UCSD-AML1 (cell line): ENCODE measurements around the gene SORCS3.

Experiments
- DNase-seq: peaks from one replicate; lab custom pipeline; 2025; ENCODE audit not compliant: unreplicated experiment; lab: John Stamatoyannopoulos, UW

SORCS3 gene

DNA sequence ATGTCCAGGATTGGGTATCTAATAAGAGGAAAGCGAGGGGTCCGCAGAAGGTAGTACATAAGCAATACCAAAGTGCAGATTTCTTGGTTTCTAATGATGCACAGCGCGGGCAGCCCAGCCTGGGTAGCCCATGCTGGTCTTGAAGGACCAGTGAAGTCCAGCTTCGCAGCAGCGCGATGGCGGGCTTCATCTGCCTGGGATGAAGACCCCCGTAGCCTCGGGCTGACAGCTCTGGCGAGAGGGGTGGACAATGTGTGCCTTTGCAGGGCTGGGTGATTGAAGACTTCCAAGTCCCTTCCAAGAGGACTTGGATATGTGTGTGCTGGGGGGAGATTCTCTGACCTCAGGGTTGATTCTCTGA lies 2.2 kb downstream of the SORCS3 start:
- no peak for DNase-seq

DNA sequence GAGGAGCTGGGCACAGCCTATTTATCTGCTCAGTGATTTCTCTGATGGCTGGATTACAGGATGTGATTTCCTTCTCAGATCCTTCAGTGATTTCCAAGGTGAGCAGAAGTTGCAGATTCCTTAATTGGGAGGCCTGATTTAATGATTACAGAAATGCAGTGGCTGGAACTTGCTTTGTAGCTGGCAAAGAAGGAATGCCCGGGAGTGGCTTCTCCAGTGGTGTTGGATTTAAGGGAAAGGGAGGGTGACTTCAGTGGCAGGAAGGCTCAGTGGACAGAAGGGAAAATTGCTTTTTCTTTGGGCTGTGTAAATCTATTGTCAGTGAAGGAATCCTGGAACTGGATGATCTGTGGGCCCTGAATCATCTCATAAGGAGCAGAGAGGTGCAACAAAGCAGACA lies 5.1 kb downstream of the SORCS3 start:
- DNase-seq: no peak

DNA sequence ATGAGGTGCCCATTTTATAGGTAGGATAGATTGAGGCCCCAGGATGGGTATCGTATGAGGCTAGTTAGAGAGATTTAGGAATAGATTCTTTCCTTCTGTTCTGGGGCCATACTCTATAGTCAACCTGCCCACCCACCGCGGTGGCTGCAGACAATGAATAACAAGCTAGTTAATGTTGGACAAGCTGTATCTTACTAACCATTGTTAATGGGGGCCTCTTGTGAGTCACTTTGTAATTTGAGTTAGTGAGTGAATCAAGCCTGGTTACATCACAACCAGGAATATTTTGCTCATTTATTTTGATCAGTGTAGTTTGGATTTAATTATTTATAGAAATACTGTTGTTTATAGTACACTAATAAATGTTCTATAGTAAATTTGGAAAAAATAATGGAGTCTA lies 7.3 kb downstream of the SORCS3 start:
- no peak for DNase-seq

DNA sequence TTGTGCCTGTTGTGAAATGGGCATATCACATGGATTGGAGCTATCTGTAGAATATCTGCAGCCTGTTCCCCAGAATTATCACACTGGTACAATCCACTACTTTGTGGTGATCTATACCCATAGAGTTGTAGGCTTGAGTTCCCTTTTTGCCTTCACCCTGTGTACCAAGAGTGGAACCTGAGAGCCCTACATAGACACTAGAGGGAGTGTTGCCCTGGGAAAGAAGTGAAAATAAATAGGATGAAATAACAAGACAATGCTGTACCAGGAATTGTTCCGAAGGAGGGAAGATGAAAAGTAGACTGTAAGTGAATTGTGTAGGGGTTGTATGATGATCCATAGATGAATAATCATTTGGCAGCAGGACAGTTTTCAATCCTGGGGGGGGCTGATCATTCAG lies 9.0 kb downstream of the SORCS3 start:
- no peak for DNase-seq

DNA sequence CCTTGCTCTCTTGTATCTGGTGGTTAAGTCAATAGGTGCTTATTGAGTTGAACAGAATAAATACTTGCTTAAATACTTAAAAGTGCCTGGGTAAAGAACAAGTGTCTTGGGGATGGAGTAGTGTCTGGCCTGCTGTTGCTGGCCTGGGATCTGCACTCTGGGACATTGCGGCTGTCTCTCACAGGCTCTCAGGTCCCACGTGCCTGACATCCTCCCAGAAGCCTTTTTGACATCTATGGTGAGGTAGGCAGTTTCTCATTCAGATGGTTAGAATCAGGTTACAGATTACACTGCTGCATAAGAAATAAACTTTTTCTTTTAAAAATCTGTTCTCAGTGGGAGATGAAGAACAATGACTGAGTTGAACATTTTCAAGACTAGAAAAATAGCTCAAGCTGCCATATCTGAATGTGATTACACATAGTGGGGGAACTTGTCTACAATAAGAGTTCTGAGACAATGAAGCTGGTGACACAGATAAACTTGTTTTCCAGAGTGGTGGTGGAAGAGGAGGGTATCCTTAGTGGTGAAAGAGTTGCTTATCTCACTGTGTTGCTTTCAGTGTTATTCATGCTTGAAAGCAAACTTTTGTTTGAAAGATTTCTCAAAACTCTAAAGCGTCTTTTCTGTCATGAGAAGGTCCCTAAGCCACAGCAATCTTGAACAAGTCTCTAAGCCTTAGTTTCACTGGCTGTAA lies 9.7 kb downstream of the SORCS3 start:
- DNase-seq: no peak

DNA sequence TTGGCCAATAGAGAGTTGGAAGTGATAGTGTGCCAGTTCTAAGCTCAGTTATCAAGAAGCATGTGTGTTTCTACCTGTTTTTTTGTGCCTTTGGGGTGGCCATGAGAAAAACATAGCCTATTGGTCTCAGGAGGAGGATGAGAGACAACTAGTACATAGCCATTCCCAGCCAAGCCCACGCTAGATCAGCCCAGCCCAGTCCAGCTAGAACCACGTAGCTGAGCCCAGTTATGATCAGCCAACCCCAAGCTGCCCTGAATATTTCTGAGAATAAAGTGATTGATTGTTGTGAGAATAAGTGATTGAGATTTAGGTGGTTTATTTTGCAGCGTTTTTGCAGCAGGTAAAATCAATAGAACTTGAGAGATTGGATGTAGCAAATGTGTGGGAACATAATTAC lies 15.9 kb downstream of the SORCS3 start:
- no peak for DNase-seq

DNA sequence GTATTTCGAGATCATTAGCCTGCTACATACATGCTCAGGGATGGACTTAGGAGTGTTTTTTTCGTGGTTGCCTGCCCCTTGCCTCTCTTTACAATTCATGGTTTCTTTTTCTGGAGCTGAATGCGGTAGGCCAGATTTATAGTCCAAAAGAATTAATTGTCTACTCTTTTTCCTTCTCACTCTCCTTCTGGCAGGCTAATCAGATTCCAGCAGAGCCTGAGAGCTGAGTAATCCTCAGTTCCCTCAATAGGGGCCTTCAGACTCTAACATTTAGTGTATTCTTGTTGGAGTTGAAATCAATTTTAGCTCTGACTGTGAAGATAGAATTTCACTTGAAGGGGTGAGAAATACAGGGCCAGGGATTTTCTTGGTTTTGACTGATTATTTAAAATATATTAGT lies 16.4 kb downstream of the SORCS3 start:
- no peak for DNase-seq

DNA sequence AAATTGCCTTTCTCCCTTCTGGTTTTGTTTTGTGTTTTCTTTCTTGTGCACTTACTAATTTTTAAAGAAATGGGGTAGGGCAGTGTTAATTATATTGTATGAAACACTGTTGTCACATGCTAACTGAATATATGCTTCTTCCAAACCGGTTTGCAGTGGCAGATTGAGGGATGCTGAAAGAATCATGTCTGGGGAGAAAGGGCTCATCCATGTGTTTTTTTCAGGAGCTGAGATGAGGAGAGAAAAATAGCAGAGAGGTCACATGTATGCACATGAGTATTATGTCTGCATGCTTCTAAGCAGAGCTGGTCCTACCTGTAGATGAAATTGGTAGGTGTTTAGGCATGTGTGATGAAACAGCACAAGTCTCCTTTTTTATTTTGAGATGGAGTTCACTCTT lies 17.0 kb downstream of the SORCS3 start:
- DNase-seq: no peak

DNA sequence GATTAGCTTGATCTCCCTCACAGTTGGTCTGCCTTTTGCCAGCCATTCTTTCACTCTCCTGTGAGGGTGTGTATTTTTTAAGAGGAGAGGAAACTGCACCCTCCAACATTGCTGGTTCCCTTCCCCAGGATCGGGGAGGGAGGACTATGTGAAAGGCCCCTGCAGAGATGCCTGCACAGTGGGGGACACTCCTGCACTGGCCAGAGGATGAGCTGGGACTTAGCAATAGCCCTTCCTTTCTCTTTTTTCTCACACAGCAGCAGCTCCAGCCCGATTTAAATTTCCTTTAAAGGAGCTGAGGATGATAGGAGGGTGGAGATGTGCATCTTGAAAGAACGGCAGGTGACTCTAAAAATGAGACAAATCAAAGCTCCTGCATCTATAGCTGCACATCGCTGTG lies 18.7 kb downstream of the SORCS3 start:
- no peak for DNase-seq

DNA sequence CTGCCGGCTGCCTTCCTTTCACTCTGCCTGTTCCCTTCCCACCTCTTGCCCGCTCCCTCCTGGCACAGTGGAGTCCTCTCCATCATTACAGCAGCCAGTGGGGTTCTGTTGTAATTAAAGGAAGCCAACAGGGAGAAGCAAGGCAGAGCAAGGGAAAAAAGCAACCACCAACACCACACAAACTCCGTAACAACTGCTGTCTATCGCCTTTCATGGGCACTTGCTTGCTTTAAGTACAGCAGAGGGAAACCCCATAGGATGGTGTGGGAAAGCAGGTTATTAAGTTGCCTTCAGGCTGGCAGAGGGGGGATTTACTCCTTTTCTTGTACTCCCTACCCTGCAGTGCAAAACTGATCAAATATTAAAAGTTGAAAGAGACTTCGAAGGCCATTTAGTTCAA lies 22.0 kb downstream of the SORCS3 start:
- no peak for DNase-seq

DNA sequence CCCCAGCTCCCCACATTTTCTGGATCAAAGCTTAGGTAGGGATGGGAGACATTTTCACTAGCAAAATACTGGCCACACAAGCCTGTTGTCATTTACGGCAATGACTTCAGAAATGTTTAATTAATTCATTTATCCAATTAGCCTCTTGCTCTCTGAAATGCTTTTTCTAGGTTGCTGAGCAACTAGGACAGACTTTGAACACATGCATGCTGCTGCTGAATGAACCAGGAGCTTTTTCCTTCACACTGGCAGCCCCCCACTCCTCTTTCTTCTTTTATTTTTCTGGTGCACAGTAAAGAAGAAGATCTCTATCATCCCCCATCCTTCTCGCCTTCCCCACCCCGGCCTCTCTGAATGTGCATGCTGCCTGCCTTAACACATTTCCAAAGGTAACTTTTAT lies 22.5 kb downstream of the SORCS3 start:
- DNase-seq: no peak

DNA sequence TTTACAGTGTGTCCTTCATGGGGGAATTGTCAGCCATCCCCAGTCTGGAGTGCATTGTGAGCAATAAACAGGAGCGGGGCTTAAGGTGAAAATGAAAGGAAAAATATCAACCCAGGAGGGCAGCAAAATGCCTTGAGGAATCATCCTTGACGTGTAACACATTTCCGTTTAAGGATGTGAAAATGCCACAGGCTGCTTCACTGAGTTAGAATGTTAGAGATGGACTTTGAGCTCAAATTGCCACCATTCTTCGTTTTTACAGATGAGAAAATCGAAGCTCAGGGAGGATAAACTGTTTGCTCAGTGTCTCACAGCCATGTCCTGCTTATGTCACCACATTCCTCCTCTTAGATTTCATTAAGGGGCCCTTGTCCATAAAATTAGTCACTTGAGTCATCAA lies 23.1 kb downstream of the SORCS3 start:
- DNase-seq: no peak

DNA sequence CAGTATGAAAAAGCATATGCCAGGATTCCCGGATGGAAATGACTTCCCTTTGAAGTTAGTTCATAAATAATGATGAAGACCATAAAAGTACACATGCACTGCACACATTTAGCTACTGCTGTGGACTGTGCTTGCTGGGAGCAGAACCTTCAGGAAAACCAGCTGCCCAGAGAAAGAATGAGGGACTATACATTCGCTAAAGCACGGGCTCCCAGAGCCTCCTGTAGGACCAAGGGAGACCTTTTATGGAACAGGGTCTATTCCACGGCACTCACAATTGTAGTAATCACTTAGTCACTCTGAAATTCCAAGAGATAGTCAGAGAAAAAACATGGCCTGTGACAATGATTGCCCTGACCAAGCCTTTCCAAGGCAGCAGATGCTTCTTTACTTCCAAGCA lies 24.1 kb downstream of the SORCS3 start:
- DNase-seq: no peak

DNA sequence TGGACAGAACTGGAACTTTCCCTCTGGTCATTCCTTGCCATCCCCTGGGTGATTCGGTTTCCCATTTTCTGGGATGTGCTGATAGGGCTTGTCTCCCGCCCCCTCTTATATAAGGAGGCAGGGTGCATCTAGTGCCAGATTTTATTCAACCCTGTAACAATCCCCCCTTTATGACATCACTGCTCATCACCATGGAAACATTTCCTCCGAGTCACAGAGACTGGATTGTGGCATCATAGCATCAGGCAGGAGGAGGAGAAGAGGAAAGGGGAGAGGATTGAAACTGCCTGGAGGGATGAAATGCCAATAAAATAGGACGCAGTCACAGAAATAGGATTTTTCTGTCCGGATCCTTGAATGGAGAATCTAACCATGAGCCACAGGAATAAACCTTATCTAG lies 25.0 kb downstream of the SORCS3 start:
- DNase-seq: no peak

DNA sequence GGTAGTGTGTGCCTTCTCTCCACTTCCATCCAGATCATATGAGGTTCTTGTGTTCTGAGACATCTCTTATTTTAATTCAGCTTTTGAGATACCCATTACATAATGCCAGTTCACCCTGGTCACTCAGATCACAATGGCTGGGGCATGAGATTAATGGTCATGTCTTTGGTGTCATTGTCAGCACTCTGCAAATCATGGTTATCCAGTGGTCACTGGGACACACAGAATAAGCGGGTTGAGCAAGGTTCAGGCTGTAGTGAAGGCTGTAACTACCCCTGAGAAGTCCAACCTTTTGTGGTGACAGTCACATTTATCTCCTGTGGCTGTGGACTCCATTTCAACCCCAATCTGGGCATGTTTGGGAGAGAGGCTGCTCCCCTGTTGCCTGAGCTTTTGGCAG lies 35.8 kb downstream of the SORCS3 start:
- no peak for DNase-seq

DNA sequence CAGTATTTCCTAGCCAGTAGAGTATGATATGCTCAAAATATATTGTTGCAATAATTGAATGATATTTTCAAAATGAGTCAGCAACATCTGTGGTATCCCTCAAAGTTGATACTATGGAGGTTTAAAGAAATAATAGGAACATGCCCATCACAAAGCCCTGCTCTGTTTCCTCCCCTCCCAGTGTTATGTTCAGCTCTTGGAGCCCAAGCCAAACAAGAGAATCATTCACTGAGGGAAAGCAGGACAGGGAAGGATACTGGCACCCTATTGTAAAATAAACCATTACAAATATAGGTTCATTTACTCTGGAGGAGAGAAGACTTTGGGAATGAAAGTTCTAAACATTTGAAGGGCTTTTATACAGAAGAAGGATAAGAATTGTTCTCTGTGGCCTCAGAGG lies 37.6 kb downstream of the SORCS3 start:
- no peak for DNase-seq

DNA sequence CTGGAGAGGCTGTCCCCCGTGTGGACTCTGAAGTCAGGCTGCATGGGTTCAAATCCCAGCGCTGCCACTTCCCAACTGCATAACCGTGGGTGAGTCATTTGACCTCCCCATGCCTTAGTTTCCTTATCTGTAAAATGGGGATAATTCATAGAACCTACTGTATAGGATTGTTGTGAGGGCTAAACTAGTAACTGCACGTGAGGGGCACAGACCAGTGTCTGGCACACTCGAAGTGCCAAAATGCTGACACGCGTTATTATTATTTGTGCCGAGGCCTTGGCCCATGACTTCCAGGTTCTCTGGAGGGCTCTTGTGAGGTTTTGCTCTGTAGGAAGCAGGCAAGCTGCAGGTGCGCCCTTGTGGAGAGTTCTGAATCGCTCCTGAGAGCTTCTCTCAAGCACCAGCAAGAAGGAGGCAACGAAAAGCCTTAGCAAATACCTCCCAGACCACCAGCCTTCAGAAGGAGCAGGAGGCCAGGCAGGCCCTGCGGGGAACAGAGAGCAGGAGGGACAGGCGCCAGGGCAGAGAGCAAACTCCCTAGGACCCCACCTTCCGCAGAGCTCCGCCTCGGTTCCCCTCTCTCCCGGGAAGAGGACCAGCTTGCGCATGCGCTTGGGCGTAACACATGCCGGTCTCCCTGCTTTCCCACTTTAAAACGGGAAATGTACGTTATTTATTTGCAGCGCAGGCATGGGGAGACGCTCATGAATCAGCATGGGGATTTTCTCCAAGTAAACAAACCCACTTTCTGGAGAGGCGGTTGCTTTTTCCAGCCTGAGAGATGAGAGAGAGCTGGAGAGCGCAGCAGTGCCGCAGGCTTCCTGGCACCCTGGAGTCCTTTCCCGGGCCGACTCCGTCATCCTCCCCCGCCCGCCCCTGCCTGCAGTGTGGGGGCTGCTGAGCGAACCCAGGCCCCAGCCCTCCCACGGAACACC lies 39.6 kb downstream of the SORCS3 start:
- no peak for DNase-seq

DNA sequence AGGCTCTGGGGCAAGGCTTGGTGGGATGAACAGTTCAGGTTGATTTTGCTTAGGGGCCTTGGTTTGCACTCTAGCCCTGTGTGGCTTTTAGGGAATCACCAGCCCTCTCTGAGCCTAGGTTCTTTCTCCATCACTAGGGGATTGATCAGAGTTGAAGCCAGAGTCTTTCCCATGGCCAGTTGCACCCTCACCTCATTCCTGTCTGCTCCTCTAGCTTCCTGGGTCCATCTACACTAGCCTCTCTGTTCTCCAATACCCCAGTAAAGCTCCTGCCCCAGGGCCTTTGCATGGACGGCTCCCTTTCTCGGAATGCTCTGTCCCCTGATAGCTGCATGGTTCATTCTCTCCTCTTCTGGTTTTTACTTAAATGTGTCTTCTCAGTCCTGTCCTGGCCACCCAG lies 40.4 kb downstream of the SORCS3 start:
- no peak for DNase-seq

DNA sequence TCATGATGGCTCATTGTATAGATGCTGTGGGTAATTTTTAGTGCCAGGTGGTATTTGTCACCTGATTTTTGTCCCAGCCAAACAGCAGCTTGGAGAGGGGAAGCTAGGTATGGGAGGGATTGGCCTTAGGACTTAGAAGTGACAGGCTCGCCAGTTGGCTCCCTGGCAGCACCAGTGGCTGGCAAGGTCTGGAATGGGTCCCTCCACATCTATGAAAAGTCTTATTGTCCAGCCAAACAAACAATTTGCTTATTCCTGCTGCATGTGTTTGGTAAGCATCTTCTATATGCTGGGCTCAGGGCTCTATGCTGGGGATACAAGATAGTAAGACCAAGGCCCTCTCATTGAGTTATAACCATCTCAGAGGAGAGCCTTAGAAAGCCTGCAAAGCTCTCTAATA lies 42.5 kb downstream of the SORCS3 start:
- no peak for DNase-seq

DNA sequence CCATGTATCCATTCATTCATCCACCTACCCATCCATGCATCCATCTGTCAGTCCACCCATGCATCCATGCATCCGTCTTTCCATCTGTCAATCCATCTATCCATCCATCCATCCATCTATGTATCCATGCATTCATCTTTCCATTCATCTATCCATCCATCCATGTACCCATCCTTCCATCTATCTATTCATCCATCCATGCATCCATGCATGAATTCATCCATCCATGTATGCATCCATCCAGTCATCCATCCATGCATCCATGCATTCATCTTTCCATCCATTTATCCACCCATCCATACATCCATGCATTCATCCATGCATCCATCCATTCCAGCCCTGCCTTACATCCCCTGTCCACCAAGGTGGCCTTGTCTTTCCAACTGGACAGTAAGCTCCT lies 45.7 kb downstream of the SORCS3 start:
- no peak for DNase-seq

DNA sequence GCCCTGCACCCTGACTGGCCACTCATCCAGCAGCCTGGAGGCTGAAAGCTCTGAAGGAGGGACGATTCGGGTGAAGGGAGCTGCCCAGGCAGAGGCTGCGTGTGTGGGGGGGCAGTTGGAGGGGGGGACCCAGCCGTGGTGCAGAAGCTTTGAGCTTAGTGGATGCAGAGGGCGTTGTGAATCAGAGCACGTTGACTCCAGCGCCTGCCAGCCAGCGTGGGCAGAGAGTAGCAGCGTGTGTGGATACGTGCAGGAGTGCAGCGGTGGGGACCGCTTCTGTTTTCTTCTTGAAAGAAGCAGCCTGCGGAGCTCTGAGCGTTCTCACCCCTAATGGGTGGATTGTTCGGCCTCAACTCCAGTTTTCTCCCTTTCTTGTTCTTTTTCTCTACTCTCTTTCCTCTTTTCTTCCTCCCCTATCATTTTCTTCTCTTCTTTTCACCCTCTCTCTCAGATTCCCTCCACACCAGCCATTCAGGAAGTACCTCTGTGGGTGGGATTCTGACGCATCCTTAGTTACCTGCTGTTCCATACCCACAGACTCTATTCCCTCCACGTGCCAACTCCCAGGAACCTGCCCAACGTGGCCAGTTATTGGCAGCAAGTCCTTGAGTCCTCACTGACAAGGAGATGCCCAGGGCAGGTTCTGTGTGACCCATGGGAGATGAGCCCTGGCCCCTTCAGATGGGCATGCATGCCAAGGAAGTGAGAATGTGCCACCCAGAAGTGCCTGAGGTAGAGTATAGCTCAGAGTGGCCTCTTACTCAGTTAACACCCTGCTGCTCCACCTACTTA lies 47.4 kb downstream of the SORCS3 start:
- DNase-seq: no peak

DNA sequence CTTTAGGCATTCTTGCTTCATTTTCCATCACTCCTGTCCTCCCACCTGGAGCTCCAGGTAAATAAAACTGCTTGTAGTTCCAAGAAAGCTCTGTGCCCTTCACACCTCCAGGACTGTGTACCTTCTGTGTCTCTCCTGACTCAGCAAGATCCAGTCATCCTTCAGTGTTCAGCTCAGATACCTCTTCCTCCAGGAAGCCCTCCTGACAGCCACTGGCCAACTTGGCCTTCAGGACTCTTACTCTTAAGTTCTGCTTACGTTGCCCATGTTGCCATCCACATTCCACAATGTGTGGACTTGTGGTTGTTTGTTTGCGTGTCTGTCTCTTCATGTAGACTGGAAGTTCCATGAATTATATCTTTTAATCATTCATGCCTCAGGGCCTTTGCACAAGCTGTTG lies 48.0 kb downstream of the SORCS3 start:
- no peak for DNase-seq
